ENCODE measurements around the gene CDADC1.

Gene CDADC1

GRCh38 chr13:49247643-49248621 lies at the start of gene CDADC1:
CDADC1 (plus strand) TSS chr13:49247925; CDS start chr13:49248038, 113 bp downstream.
- DNase-seq, result peak; percentile 37

- DNase-seq, result no peak
These were observed 41.1 kb upstream of the CDADC1 start for GRCh38 chr13:49206641-49207040.

- DNase-seq, result no peak
These were observed 39.1 kb upstream of the CDADC1 start for GRCh38 chr13:49208619-49209018.

- no peak for DNase-seq
These were observed 37.6 kb upstream of the CDADC1 start for GRCh38 chr13:49210114-49210513.

- DNase-seq, result no peak
These were observed 37.1 kb upstream of the CDADC1 start for GRCh38 chr13:49210669-49211068.

- DNase-seq, result no peak
These were observed 34.2 kb upstream of the CDADC1 start for GRCh38 chr13:49213539-49213938.

- no peak for DNase-seq
These were observed 33.5 kb upstream of the CDADC1 start for GRCh38 chr13:49213997-49214916.

GRCh38 chr13:49214917-49215376 lies 32.8 kb upstream of the CDADC1 start:
- peak; percentile 95 for DNase-seq

- no peak for DNase-seq
These were observed 31.4 kb upstream of the CDADC1 start for GRCh38 chr13:49216334-49216733.

- no peak for DNase-seq
These were observed 29.7 kb upstream of the CDADC1 start for GRCh38 chr13:49217962-49218492.

GRCh38 chr13:49218493-49219051 lies 29.2 kb upstream of the CDADC1 start:
- DNase-seq, result no peak

GRCh38 chr13:49219647-49220035 lies 28.1 kb upstream of the CDADC1 start:
- DNase-seq, result no peak

- no peak for DNase-seq
These were observed 27.5 kb upstream of the CDADC1 start, which contains the start of gene MLNR for GRCh38 chr13:49220036-49220855. MLNR (plus strand) TSS chr13:49220338; CDS start chr13:49220338, 0 bp downstream.

GRCh38 chr13:49220856-49221589 lies 26.7 kb upstream of the CDADC1 start:
- DNase-seq, result no peak

- DNase-seq, result no peak
These were observed 26.1 kb upstream of the CDADC1 start for GRCh38 chr13:49221590-49221965.

- DNase-seq, result no peak
These were observed 22.3 kb upstream of the CDADC1 start for GRCh38 chr13:49225223-49226042.

GRCh38 chr13:49226613-49227012 lies 21.1 kb upstream of the CDADC1 start:
- DNase-seq, result no peak

- no peak for DNase-seq
These were observed 13.0 kb upstream of the CDADC1 start for GRCh38 chr13:49234741-49235140.

- no peak for DNase-seq
These were observed 11.8 kb upstream of the CDADC1 start for GRCh38 chr13:49235856-49236431.

- DNase-seq, result no peak
These were observed 9.1 kb upstream of the CDADC1 start for GRCh38 chr13:49238621-49239020.

All from SIG-M5 (cell line).